Measurements from ENCODE around the gene ROBO3.

GRCh38 chr11:124872741-124873140, 7.5 kb downstream of the ROBO3 start:
- TF ChIP-seq EZH2phosphoT487 (IDR thresholded peaks at IDR 0.05; ENCODE audit: insufficient read depth, low read depth) (no peak), EZH2 (IDR thresholded peaks at IDR 0.05; ENCODE audit: insufficient read depth, poor library complexity, severe bottlenecking) (no peak)

All from GM23248 (cell line).